ENCODE measurements around the gene CD200.

GRCh38 chr3:112411425-112411824 lies 78.5 kb downstream of the CD200 start:
- TF ChIP-seq EP300 (IDR thresholded peaks at IDR 0.05; ENCODE audit: borderline replicate concordance), result no peak
- no peak for TF ChIP-seq TAF1 (IDR thresholded peaks at IDR 0.05; ENCODE audit: low read depth)
- no peak for TF ChIP-seq REST (IDR thresholded peaks at IDR 0.05; ENCODE audit: low read depth)
- no peak for TF ChIP-seq YY1 (IDR thresholded peaks at IDR 0.05; ENCODE audit: low read depth)
- no peak for TF ChIP-seq RAD21 (IDR thresholded peaks at IDR 0.05; ENCODE audit: low read depth)
- no peak for TF ChIP-seq CREB1 (IDR thresholded peaks at IDR 0.05; ENCODE audit: low read depth)
- TF ChIP-seq NFIC (IDR thresholded peaks at IDR 0.05), result no peak
- TF ChIP-seq EGR1 (IDR thresholded peaks at IDR 0.05), result no peak
- TF ChIP-seq TCF12 (IDR thresholded peaks at IDR 0.05; ENCODE audit: low read depth), result no peak
- TF ChIP-seq MAX (IDR thresholded peaks at IDR 0.05), result no peak
- no peak for TF ChIP-seq TEAD4 (IDR thresholded peaks at IDR 0.05)
- no peak for TF ChIP-seq FOXM1 (IDR thresholded peaks at IDR 0.05; ENCODE audit: borderline replicate concordance, low read depth)
- no peak for TF ChIP-seq ZBTB7A (IDR thresholded peaks at IDR 0.05; ENCODE audit: low read depth)
